Thymus (tissue), 11 donors: ENCODE results near the gene MEIS2. TPM values are rescaled to one million over a fixed set of nuclear protein-coding genes. Genes with fewer than 3 reads are reported as not detected.

ENCODE experiments used
- DNase-seq, 9 donors: peaks; one replicate each; pipeline ENCODE4 v3.0.0-alpha.2; 2013; ENCODE audit warnings: low spot score in 9 of 9, low read depth in 6 of 9, missing footprints in 1 of 9
- H3K27ac ChIP-seq, 2 donors: one replicate each; pipeline ENCODE4 v1.5.1; 2013; ENCODE audit warnings: control low read depth in 1 of 2, low read depth in 1 of 2, low read length in 1 of 2, mild to moderate bottlenecking in 1 of 2, moderate library complexity in 1 of 2
- H3K27me3 ChIP-seq, 2 donors: one replicate each; pipeline ENCODE4 v1.5.1; 2013; ENCODE audit warnings: low read length in 1 of 2; ENCODE audit not compliant: control insufficient read depth in 2 of 2, insufficient read depth in 1 of 2
- H3K36me3 ChIP-seq, 2 donors: one replicate each; pipeline ENCODE4 v1.5.1; 2013; ENCODE audit warnings: low read length in 1 of 2, mild to moderate bottlenecking in 1 of 2, moderate library complexity in 1 of 2; ENCODE audit not compliant: control insufficient read depth in 2 of 2, insufficient read depth in 2 of 2
- H3K4me1 ChIP-seq, 2 donors: one replicate each; pipeline ENCODE4 v1.5.1; 2013; ENCODE audit warnings: low read length in 2 of 2; ENCODE audit not compliant: control insufficient read depth in 2 of 2, insufficient read depth in 2 of 2
- H3K4me3 ChIP-seq, 2 donors: one replicate each; pipeline ENCODE4 v1.5.1; 2013; ENCODE audit warnings: low read length in 2 of 2, control low read depth in 1 of 2, mild to moderate bottlenecking in 1 of 2
- H3K9me3 ChIP-seq, 2 donors: one replicate each; pipeline ENCODE4 v1.5.1; 2013; ENCODE audit warnings: low read length in 1 of 2, mild to moderate bottlenecking in 1 of 2; ENCODE audit not compliant: control insufficient read depth in 2 of 2, insufficient read depth in 1 of 2
- WGBS: extraction: QIAGEN DNeasy Blood & Tissue Kit; methylation state at CpG from one replicate; pipeline ENCODE4 v1.1.7; 2013; 5-methylcytosine and 5-hydroxymethylcytosine counted together
- polyA plus RNA-seq: library from polyadenylated mRNA; stranded (reverse); fragments of 200-250 nt; gene quantifications from one replicate; pipeline ENCODE4 v1.2.3, GENCODE V29; 2013
- total RNA-seq: library from RNA; stranded (reverse); fragments of 120-200 nt; gene quantifications from one replicate; pipeline ENCODE4 v1.2.4, GENCODE V29; 2013
- donor health status: healthy.

Gene MEIS2
- total and polyA plus RNA-seq, 2 donors = 20.8 to 32.7 TPM

DNA sequence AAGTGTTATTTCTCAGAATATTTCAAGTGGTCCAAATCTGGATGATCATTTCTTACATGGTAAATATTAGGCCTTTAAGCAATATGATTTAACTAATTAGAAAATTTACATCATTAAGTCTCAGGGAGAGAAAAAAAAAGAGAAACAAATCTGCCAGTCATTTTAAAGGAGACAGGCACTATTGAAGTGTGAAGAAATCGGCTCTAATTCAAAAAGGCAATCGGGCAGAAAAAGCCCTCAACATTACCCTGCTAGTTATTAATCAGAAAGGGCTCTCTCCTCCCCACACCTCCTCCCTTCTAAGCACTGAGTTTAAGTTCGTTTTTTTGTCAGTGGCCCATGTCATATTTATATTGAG is 215.9 kb downstream of the MEIS2 start:
- H3K4me3 ChIP-seq = no peak overlapping the region
- H3K27ac ChIP-seq = peak overlapping the region in 1 of 2 donors; percentile 51
- no peak for DNase-seq
- no peaks in the 10 kb centered on the region for H3K4me1 ChIP-seq
- no peaks in the 10 kb centered on the region for H3K36me3 ChIP-seq
- H3K27me3 ChIP-seq = peaks cover 72 to 92% of the 10 kb centered on the region in 2 donors
- no peaks in the 10 kb centered on the region for H3K9me3 ChIP-seq
- 10% methylated on average over 3 of the region's 3 CpGs for WGBS

DNA sequence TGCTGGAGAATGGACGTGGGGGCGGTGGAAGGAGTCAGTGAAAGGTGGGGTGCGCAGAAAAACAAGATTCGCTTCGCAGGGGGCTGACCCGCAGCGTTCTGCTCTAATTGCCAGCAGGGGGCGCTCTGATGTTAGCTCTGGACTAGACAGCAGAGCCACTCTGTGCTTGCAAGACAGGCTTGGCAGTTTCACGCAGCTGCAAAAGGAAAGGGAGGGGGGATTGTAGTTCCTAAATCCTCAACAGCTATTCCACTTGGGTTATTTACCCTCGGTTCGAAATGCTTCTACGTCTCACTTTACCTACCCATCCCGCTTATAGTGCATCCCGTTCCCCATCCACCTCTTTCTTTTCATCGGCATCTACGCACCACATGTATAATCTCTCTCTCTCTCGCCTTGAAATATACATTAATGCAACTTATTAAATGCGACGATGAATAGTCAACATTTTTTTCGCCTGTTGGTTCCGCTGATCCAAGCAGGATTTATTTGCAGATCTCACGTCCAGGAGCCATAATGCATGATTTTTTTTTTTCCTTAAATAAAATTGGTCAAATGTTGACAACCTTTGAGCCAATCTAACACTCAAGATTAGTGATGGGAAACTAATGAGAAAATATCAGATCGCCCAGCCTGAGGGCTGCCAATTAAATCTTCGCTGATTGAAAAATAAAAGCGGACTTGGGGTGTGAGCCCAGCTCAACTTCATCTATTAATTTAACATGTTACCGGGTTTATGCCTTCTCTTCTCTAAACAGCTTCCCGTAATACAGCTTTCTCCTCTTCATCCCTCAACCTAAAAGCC is 216.4 kb downstream of the MEIS2 start:
- H3K9me3 ChIP-seq = no peaks in the 10 kb centered on the region
- peak; percentile 23 to 76 (median 50) for DNase-seq
- no peaks in the 10 kb centered on the region for H3K4me1 ChIP-seq
- H3K27me3 ChIP-seq = peaks cover 73 to 98% of the 10 kb centered on the region in 2 donors
- H3K4me3 ChIP-seq = no peak overlapping the region
- WGBS = 9% methylated on average over 27 of the region's 27 CpGs
- peak overlapping the region in 1 of 2 donors; percentile 30 for H3K27ac ChIP-seq
- no peaks in the 10 kb centered on the region for H3K36me3 ChIP-seq

DNA sequence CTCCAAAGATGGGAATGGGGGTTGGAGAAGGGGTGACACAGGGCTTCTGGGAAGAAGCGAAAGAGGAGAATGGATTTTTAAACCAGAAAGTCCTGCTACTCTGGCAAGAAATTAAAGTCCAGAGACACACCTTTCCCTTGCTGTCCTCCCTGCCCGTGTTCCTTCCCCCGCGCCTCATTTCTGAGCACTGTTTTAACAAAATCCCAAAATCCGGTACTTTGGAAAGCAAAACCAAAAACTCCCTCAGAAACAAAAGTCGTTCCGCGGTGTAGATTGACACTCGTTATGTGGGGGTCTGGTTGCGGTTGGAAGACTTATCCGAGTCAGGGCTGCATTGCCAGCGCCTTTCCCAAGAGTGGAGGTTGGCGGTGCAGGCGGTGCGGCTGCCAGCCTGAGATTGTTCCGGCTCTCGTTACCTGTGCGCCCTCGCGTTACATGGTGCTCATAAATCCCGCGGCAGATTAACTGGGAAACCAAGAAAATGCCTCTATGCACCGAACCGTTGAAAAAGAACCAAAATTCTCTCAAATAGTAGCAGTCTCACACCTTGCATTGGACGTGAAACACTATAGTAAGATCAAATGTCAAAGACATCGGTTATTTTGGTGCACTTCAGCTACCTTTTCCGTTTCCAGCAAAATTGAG is 217.7 kb downstream of the MEIS2 start:
- H3K27me3 ChIP-seq = peaks cover 69 to 98% of the 10 kb centered on the region in 2 donors
- DNase-seq = no peak
- H3K4me3 ChIP-seq = peak overlapping the region in 1 of 2 donors; percentile 13
- no peaks in the 10 kb centered on the region for H3K9me3 ChIP-seq
- WGBS = 6% methylated on average over 27 of the region's 27 CpGs
- peak overlapping the region in 1 of 2 donors; percentile 65 for H3K27ac ChIP-seq
- H3K4me1 ChIP-seq = peaks cover 0 to 2% of the 10 kb centered on the region in 2 donors
- H3K36me3 ChIP-seq = no peaks in the 10 kb centered on the region

DNA sequence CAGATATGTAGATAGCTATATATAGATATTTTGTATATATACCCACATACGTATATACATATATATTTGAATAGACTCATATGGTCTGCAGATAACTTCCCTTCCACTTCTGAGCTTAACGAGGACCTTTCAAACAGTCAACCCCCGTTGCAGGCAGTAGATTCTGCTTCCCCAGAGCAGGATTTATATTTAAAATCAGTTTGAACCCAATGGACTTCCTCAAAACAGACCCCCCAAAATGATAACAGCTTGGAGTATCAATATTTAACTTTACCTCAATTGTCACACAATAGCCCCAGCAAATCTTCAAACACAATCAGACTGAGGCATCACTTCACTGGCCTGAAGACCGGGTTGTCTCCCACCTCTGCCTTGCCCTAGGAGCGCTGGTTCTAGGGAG is 218.3 kb downstream of the MEIS2 start:
- no peak overlapping the region for H3K4me3 ChIP-seq
- peak overlapping the region in 1 of 2 donors; percentile 65 for H3K27ac ChIP-seq
- no peaks in the 10 kb centered on the region for H3K36me3 ChIP-seq
- no peaks in the 10 kb centered on the region for H3K9me3 ChIP-seq
- peaks cover 68 to 97% of the 10 kb centered on the region in 2 donors for H3K27me3 ChIP-seq
- peaks cover 0 to 2% of the 10 kb centered on the region in 2 donors for H3K4me1 ChIP-seq
- no peak for DNase-seq
- 10% methylated on average over 5 of the region's 5 CpGs for WGBS

DNA sequence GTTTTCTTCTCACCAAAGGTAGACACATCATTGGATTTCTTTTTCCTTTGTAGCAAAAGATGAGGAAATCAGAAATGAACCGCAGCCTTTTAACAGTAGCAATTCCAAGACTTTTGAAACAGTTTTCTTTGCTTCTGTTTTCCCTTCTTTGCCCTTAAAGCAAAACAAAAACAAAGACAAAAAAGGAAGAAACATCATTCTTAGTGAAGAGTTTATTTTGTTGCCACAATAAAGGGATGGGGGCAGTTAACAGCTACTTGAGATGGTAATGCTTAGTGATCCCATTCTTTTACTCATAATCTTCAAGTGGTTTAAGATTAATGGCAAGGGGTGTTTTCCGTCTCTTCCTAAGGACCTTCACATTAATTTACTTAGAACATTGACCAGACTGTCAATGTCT is 218.8 kb downstream of the MEIS2 start:
- Histone ChIP-seq H3K27me3 (peaks cover 62 to 95% of the 10 kb centered on the region in 2 donors), H3K27ac (no peak overlapping the region), H3K9me3 (no peaks in the 10 kb centered on the region), H3K4me1 (peaks cover 0 to 2% of the 10 kb centered on the region in 2 donors), H3K4me3 (no peak overlapping the region), H3K36me3 (no peaks in the 10 kb centered on the region)
- 32% methylated on average over 2 of the region's 2 CpGs for WGBS
- no peak for DNase-seq

DNA sequence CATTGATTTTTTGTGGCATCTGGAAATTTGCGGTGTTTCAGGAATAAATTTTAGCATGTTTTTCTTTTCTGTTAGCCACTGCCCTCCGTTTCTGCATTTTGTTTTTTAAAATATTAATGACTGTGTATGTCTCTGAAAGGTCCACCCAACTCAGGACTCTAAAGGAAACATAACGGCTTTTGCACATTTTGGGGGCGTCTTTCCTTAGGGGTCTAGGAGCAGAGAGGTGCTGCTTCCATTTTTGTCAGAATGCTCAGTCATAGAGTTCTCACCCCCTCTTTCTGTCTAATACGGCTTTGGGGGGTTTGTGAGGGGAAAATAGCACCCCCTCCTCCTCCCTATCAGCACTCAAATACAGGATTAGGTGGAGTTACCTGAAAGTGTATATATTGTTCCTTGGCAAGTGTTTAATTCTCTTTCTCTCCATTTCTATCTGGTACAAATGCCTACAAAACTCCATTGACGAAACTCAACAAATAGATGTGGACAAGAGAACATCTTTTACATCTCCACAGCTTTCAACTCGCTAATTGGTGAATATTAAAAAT is 219.4 kb downstream of the MEIS2 start:
- Histone ChIP-seq H3K27ac (peak overlapping the region in 1 of 2 donors; percentile 51), H3K4me3 (no peak overlapping the region), H3K4me1 (peaks cover 0 to 2% of the 10 kb centered on the region in 2 donors), H3K36me3 (no peaks in the 10 kb centered on the region), H3K27me3 (peaks cover 58 to 92% of the 10 kb centered on the region in 2 donors), H3K9me3 (no peaks in the 10 kb centered on the region)
- DNase-seq = no peak
- 16% methylated on average over 7 of the region's 7 CpGs for WGBS

DNA sequence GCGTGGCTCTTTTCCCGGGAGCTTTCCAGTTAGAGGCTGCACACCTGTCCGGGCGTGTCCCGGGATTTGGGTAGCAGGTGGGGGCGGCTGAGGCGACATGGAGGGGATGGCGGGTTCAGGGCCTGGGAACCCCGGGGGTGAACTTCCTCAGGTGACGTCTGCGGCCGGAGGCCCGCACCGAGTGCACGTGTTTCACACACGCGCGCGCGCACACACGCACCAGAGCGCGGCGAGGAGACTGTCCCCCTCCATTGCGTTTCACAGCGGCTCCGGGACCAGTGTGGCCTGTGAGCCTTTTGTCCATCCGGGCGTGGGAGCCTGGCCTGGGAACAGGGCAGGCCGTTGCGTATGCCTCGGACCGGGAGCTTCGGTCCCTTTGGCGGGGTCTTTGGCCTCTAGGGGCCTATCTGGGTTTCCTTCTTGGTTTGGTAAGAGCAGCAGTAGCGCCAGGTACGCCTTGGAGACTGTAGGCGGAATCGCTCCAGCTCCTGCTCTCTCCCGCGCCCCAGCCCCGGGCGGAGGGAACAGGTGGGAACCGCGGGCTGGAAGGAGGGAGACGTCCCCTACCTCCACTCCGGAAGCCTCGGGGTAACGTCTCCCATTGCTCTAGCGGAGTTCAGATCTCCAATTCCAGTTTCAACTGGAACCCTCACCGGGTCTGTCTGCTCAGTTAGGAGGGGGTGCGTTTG is 220.0 kb downstream of the MEIS2 start:
- H3K36me3 ChIP-seq = no peaks in the 10 kb centered on the region
- peaks cover 55 to 89% of the 10 kb centered on the region in 2 donors for H3K27me3 ChIP-seq
- WGBS = 10% methylated on average over 52 of the region's 52 CpGs
- H3K27ac ChIP-seq = peak overlapping the region in 1 of 2 donors; percentile 57
- peaks cover 0 to 2% of the 10 kb centered on the region in 2 donors for H3K4me1 ChIP-seq
- peak overlapping the region in 1 of 2 donors; percentile 18 for H3K4me3 ChIP-seq
- H3K9me3 ChIP-seq = no peaks in the 10 kb centered on the region
- no peak for DNase-seq

DNA sequence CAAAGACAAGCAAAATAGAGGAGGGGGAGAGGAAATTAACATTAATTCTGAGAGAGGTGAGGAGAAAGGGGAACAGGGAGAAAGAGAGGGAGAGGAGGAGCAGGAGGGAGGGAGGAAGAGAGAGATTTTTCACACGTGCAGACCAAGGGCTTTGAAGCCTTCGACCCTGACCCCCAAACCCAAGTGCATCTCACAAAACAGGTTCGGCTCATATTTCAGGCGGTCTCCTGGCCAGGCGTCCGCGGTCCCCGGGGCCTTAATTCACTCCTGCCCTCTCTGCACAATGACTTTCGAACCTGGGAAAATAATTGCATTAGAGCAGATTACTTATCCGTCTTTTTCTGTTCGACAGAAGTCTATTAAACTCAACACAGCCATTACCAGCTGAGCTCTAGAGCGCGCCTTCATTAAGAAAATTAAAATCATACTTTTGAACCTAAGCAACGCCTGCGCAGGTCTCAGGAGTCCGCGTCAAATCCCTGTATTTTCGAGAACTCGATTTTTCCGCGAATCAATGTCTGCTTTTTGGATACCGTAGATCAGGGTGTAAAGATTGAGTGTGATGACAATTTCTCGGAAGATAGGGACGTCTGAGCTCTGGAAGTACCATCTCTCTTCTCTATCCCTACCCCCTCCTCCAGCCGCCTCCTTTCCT is 220.7 kb downstream of the MEIS2 start:
- Histone ChIP-seq H3K27me3 (peaks cover 51 to 84% of the 10 kb centered on the region in 2 donors), H3K4me1 (peaks cover 0 to 2% of the 10 kb centered on the region in 2 donors), H3K4me3 (peak overlapping the region in 1 of 2 donors; percentile 5), H3K9me3 (no peaks in the 10 kb centered on the region), H3K27ac (peak overlapping the region in 1 of 2 donors; percentile 37), H3K36me3 (no peaks in the 10 kb centered on the region)
- 12% methylated on average over 25 of the region's 25 CpGs for WGBS
- DNase-seq = no peak
